Measurements from ENCODE around the gene SYAP1.
A peak's percentile ranks its signal among the peaks of the same experiment; 100 is the strongest.

The SYAP1 gene

GRCh38 chrX:16797358-16797757 is 77.9 kb downstream of the SYAP1 start:
- TF ChIP-seq CTCF (IDR thresholded peaks at IDR 0.05; ENCODE audit: low read depth, low read length) (no peak), POLR2A (IDR thresholded peaks at IDR 0.05; ENCODE audit: extremely low read depth, insufficient read length) (no peak), MYC (IDR thresholded peaks at IDR 0.05; ENCODE audit: low read depth, low read length) (no peak), MAX (IDR thresholded peaks at IDR 0.05; ENCODE audit: low read depth, low read length) (no peak)
- no peak for DNase-seq (ENCODE audit: low read depth)

GRCh38 chrX:16797841-16798240 is 78.4 kb downstream of the SYAP1 start:
- DNase-seq (ENCODE audit: low read depth): no peak
- H3K4me3 ChIP-seq (ENCODE audit: low read depth, low read length): no peak overlapping the region
- TF ChIP-seq POLR2A (IDR thresholded peaks at IDR 0.05; ENCODE audit: extremely low read depth, insufficient read length): no peak
- no peak for TF ChIP-seq CTCF (IDR thresholded peaks at IDR 0.05; ENCODE audit: low read depth, low read length)
- TF ChIP-seq MAX (IDR thresholded peaks at IDR 0.05; ENCODE audit: low read depth, low read length): no peak
- TF ChIP-seq MYC (IDR thresholded peaks at IDR 0.05; ENCODE audit: low read depth, low read length): no peak

More at GRCh38 chrX:16797358-16797757, 77.9 kb downstream of the SYAP1 start:
- no peak overlapping the region for H3K4me3 ChIP-seq (ENCODE audit: low read depth, low read length)

GRCh38 chrX:16804923-16805464 is 85.6 kb downstream of the SYAP1 start:
- no peak overlapping the region for H3K4me3 ChIP-seq (ENCODE audit: low read depth, low read length)
- TF ChIP-seq CTCF (IDR thresholded peaks at IDR 0.05; ENCODE audit: low read depth, low read length): no peak
- no peak for TF ChIP-seq POLR2A (IDR thresholded peaks at IDR 0.05; ENCODE audit: extremely low read depth, insufficient read length)
- TF ChIP-seq MYC (IDR thresholded peaks at IDR 0.05; ENCODE audit: low read depth, low read length): no peak
- TF ChIP-seq MAX (IDR thresholded peaks at IDR 0.05; ENCODE audit: low read depth, low read length): no peak
- DNase-seq (ENCODE audit: low read depth): no peak

- H3K4me3 ChIP-seq (ENCODE audit: low read depth, low read length): no peak overlapping the region
- TF ChIP-seq MYC (IDR thresholded peaks at IDR 0.05; ENCODE audit: low read depth, low read length) (no peak), MAX (IDR thresholded peaks at IDR 0.05; ENCODE audit: low read depth, low read length) (no peak), POLR2A (IDR thresholded peaks at IDR 0.05; ENCODE audit: extremely low read depth, insufficient read length) (no peak), CTCF (IDR thresholded peaks at IDR 0.05; ENCODE audit: low read depth, low read length) (no peak)
- DNase-seq (ENCODE audit: low read depth): no peak
Measured at GRCh38 chrX:16807548-16807947, 88.1 kb downstream of the SYAP1 start.

GRCh38 chrX:16807976-16808542 is 88.6 kb downstream of the SYAP1 start:
- TF ChIP-seq CTCF (IDR thresholded peaks at IDR 0.05; ENCODE audit: low read depth, low read length) (no peak), MAX (IDR thresholded peaks at IDR 0.05; ENCODE audit: low read depth, low read length) (no peak), POLR2A (IDR thresholded peaks at IDR 0.05; ENCODE audit: extremely low read depth, insufficient read length) (no peak), MYC (IDR thresholded peaks at IDR 0.05; ENCODE audit: low read depth, low read length) (no peak)
- no peak overlapping the region for H3K4me3 ChIP-seq (ENCODE audit: low read depth, low read length)
- peak; percentile 62 for DNase-seq (ENCODE audit: low read depth)

Measured in NB4 (cell line).